A549 (cell line): Measurements from ENCODE around the gene SEMA6D.

Experiments used
- EP300 ChIP-seq, 2 experiments: fragments of >200 bp; sonication (Bioruptor Twin); formaldehyde crosslinking; IDR thresholded peaks; 2 replicates in 1 of 2; 3 replicates in 1 of 2; pipeline ENCODE4 v1.6.1; 2016 to 2017
- RCOR1 ChIP-seq: fragments of 150-350 bp; IDR thresholded peaks from 2 replicates; pipeline ENCODE4 v1.6.1; 2014; ENCODE audit warnings: antibody characterized with exemption, low read length, low read depth
- TF ChIP-seq, protein P1 (sequence below): fragments of >200 bp; sonication (Bioruptor Twin); formaldehyde crosslinking; IDR thresholded peaks from 3 replicates; pipeline ENCODE4 v1.5.1; 2016

DNA sequence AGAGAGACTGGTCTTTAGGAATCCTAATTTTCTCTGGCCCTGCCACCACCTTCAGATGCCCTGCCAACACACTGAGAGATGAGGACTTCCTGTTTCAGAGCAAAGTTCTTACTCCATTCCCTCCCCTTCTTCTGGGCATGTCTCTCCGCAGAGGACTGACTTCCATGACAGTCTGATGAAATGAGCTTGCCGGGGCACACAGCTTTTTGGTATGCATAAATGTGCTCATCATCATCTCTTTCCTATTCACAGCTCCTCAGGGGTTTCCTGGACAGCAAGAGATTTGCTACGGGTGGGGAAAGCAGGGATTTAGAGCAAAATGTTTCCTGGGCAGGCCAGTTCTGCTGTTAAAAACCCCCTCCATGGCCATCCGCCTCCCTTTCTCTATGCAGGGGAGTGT, 27.6 kb upstream of the SEMA6D start:
- TF ChIP-seq, protein P1, sequence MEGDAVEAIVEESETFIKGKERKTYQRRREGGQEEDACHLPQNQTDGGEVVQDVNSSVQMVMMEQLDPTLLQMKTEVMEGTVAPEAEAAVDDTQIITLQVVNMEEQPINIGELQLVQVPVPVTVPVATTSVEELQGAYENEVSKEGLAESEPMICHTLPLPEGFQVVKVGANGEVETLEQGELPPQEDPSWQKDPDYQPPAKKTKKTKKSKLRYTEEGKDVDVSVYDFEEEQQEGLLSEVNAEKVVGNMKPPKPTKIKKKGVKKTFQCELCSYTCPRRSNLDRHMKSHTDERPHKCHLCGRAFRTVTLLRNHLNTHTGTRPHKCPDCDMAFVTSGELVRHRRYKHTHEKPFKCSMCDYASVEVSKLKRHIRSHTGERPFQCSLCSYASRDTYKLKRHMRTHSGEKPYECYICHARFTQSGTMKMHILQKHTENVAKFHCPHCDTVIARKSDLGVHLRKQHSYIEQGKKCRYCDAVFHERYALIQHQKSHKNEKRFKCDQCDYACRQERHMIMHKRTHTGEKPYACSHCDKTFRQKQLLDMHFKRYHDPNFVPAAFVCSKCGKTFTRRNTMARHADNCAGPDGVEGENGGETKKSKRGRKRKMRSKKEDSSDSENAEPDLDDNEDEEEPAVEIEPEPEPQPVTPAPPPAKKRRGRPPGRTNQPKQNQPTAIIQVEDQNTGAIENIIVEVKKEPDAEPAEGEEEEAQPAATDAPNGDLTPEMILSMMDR: no peak
- TF ChIP-seq RCOR1 (no peak), EP300 (IDR thresholded peaks at IDR 0.05) (no peak)
